GM19238 (cell line): ENCODE measurements around the gene MRPL55.
"Not testable (repeated sequence)": the region's sequence is repeated elsewhere in the genome, so short reads cannot be mapped to it uniquely, and the experiment has no call there.

Experiments used
- DNase-seq: peaks from one replicate; pipeline ENCODE4 v3.0.0; 2011; ENCODE audit warnings: low spot score; ENCODE audit not compliant: insufficient read length

The MRPL55 gene

GRCh38 chr1:228122921-228123441, 13.9 kb upstream of the MRPL55 start:
- DNase-seq, result no peak

GRCh38 chr1:228120857-228121489, 11.9 kb upstream of the MRPL55 start:
- DNase-seq, result no peak

GRCh38 chr1:228120351-228120750, 11.3 kb upstream of the MRPL55 start:
- DNase-seq, result no peak

GRCh38 chr1:228118040-228118439, 8.9 kb upstream of the MRPL55 start:
- DNase-seq, result no peak

- DNase-seq, result no peak
Observed at GRCh38 chr1:228117335-228117734, 8.2 kb upstream of the MRPL55 start.

- DNase-seq, result no peak
Observed at GRCh38 chr1:228114827-228115226, 5.7 kb upstream of the MRPL55 start.

GRCh38 chr1:228112617-228113016, 3.5 kb upstream of the MRPL55 start:
- no peak for DNase-seq

- no peak for DNase-seq
Observed at GRCh38 chr1:228112167-228112566, 3.1 kb upstream of the MRPL55 start.

GRCh38 chr1:228111315-228111714, 2.2 kb upstream of the MRPL55 start:
- DNase-seq, result not testable (repeated sequence)

GRCh38 chr1:228110556-228110955, 1.5 kb upstream of the MRPL55 start:
- DNase-seq, result no peak

GRCh38 chr1:228109962-228110488, 926 bp upstream of the MRPL55 start:
- no peak for DNase-seq

GRCh38 chr1:228108742-228109072, 392 bp downstream of the MRPL55 start:
- DNase-seq, result no peak

- DNase-seq, result no peak
Observed at GRCh38 chr1:228108055-228108690, 926 bp downstream of the MRPL55 start.

GRCh38 chr1:228107636-228108035, 1.5 kb downstream of the MRPL55 start:
- no peak for DNase-seq

- no peak for DNase-seq
Observed at GRCh38 chr1:228106800-228107054, 2.4 kb downstream of the MRPL55 start.

- DNase-seq, result no peak
Observed at GRCh38 chr1:228105996-228106799, 2.9 kb downstream of the MRPL55 start.

- DNase-seq, result no peak
Observed at GRCh38 chr1:228105270-228105995, 3.7 kb downstream of the MRPL55 start.

GRCh38 chr1:228104526-228105269, 4.4 kb downstream of the MRPL55 start:
- DNase-seq, result no peak

- DNase-seq, result peak; percentile 99
Observed at GRCh38 chr1:228102791-228103620, 6.1 kb downstream of the MRPL55 start, which contains the start of gene C1orf35. TSS of gene C1orf35 (minus strand) at chr1:228103325. CDS start at chr1:228103227, 98 bp downstream.
